Activated T-cell treated with anti-CD3 and anti-CD28 coated beads, Interleukin-2, amount 50 U/mL, for 24 hours (primary cell): ENCODE data around the gene TBKBP1.
"Not testable (repeated sequence)": the region's sequence is repeated elsewhere in the genome, so short reads cannot be mapped to it uniquely, and the experiment has no call there.

ENCODE experiments used
- DNase-seq: peaks from one replicate; pipeline ENCODE4 v3.0.0-alpha.2; 2020
- H3K27ac Mint-ChIP-seq: 2 replicates; pipeline ENCODE4 v1.8.0; 2020; ENCODE audit warnings: mild to moderate bottlenecking, mixed read lengths
- H3K27me3 Mint-ChIP-seq: 2 replicates; pipeline ENCODE4 v1.8.0; 2020; ENCODE audit warnings: mixed read lengths
- H3K36me3 Mint-ChIP-seq: 2 replicates; pipeline ENCODE4 v1.8.0; 2020; ENCODE audit warnings: low read depth, mixed read lengths
- H3K4me1 Mint-ChIP-seq: 2 replicates; pipeline ENCODE4 v1.8.0; 2020; ENCODE audit warnings: low read depth, mixed read lengths
- H3K4me3 Mint-ChIP-seq: 2 replicates; pipeline ENCODE4 v1.8.0; 2020; ENCODE audit warnings: mild to moderate bottlenecking, moderate library complexity, mixed read lengths
- H3K9me3 Mint-ChIP-seq: 2 replicates; pipeline ENCODE4 v1.8.0; 2020; ENCODE audit warnings: mixed read lengths

The TBKBP1 gene

DNA sequence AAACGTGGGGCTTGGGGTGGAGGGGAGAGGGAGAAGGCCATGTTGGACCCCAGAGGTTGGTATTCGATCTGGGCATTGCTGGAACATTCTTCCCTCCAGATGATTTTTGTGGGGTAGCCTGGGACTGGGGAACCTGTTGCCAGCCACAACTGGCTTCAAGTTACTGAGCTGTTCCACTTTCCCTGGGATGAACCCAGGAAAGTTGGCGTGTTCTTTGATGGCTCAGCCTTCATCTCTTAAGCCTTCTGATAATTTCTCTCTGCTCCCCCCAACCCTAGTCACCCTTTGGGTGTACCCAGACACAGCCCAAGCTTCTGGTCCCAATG lies 41.1 kb downstream of the TBKBP1 start:
- peaks cover 70% of the 10 kb centered on the region for H3K4me1 Mint-ChIP-seq
- H3K27ac Mint-ChIP-seq = peak overlapping the region; percentile 96
- H3K27me3 Mint-ChIP-seq = no peaks in the 10 kb centered on the region
- peaks cover 54% of the 10 kb centered on the region for H3K36me3 Mint-ChIP-seq
- DNase-seq = no peak
- H3K9me3 Mint-ChIP-seq = no peaks in the 10 kb centered on the region
- peak overlapping the region; percentile 96 for H3K4me3 Mint-ChIP-seq

GRCh38 chr17:47735536-47736011 lies 41.6 kb downstream of the TBKBP1 start:
- Mint-ChIP-seq H3K9me3 (no peaks in the 10 kb centered on the region), H3K4me3 (peak overlapping the region; percentile 96), H3K36me3 (peaks cover 58% of the 10 kb centered on the region), H3K4me1 (peaks cover 70% of the 10 kb centered on the region), H3K27me3 (no peaks in the 10 kb centered on the region), H3K27ac (peak overlapping the region; percentile 96)
- DNase-seq = peak; percentile 47

- Mint-ChIP-seq H3K4me3 (peak overlapping the region; percentile 96), H3K4me1 (peaks cover 71% of the 10 kb centered on the region), H3K27me3 (no peaks in the 10 kb centered on the region), H3K36me3 (peaks cover 70% of the 10 kb centered on the region), H3K27ac (peak overlapping the region; percentile 96), H3K9me3 (no peaks in the 10 kb centered on the region)
- no peak for DNase-seq
Observed at GRCh38 chr17:47736501-47737495, 42.8 kb downstream of the TBKBP1 start.

DNA sequence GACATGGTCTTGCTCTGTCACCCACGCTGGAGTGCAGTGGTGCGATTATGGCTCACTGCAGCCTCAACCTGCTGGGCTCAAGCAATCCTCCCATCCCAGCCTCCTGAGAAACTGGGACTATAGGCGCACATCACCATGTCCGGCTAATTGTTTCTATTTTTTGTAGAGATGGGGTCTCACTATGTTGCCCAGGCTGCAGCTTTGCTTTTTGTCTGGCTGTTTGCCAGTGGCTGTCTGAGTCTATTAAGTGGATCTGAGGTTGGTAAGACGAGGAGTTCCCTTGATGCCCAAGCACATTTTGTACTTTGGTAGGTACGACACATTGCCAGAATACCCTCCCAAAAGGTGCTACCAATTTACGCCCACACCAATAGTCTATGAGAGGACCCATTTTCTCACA lies 44.2 kb downstream of the TBKBP1 start:
- no peaks in the 10 kb centered on the region for H3K9me3 Mint-ChIP-seq
- H3K27me3 Mint-ChIP-seq = no peaks in the 10 kb centered on the region
- peaks cover 70% of the 10 kb centered on the region for H3K4me1 Mint-ChIP-seq
- no peak for DNase-seq
- peak overlapping the region; percentile 46 for H3K4me3 Mint-ChIP-seq
- peak overlapping the region; percentile 44 for H3K27ac Mint-ChIP-seq
- peaks cover 83% of the 10 kb centered on the region for H3K36me3 Mint-ChIP-seq

- Mint-ChIP-seq H3K4me1 (peaks cover 76% of the 10 kb centered on the region), H3K27me3 (no peaks in the 10 kb centered on the region), H3K27ac (peak overlapping the region; percentile 33), H3K36me3 (peaks cover 87% of the 10 kb centered on the region), H3K9me3 (no peaks in the 10 kb centered on the region), H3K4me3 (peak overlapping the region; percentile 51)
- no peak for DNase-seq
Observed at GRCh38 chr17:47739150-47739549, 45.2 kb downstream of the TBKBP1 start.

DNA sequence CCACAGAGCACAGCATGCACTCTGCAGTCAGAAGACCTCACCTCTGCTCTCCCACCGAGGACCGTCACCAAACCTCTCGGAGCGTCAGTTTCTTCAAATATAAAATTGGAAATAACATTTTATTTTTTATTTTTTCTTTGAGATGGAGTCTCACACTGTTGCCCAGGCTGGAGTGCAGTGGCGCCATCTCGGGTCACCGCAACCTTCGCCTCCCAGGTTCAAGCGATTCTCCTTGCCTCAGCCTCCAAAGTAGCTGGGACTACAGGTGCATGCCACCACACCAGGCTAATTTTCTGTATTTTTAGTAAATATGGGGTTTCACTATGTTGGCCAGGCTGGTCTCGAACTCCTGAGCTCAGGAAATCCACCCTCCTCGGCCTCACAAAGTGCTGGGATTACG lies 46.0 kb downstream of the TBKBP1 start:
- H3K27ac Mint-ChIP-seq = peak overlapping the region; percentile 84

DNA sequence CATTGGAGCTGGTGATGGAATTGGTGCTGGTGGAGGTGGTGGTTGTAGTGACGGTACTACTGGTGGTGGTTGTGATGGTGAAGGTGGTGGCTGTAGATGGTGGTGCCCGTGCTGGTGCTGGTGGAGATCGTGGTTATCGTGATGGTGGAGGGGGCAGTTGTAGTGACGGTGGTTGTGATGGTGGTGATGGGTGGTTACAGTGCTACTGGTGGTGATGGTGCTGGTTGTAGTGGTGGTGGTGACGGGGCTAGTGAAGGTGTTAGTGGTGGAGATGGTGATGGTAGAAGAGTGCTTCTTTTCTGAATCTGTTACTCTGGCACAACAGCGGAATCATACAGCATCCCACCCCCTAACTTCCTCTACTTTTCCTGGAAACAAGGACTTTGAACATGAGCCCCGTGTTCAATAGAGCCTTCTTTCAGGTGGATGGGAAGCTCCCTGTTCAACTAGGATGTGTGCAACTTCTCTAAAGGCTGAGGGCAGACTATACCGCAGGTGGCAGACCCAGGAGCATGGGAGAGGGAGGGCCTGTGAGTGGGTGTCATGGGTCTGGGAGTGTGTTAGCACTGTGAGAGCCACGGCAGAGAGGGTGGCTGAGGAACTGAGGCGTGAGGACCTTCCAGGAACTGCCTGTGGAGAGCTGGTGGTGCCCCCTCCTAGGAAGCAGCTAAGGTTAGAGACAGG lies 47.3 kb downstream of the TBKBP1 start:
- Mint-ChIP-seq H3K4me1 (peaks cover 65% of the 10 kb centered on the region), H3K4me3 (peak overlapping the region; percentile 52), H3K27me3 (no peaks in the 10 kb centered on the region), H3K36me3 (peaks cover 88% of the 10 kb centered on the region), H3K27ac (peak overlapping the region; percentile 84), H3K9me3 (no peaks in the 10 kb centered on the region)
- no peak for DNase-seq

More for the DNA sequence above, 46.0 kb downstream of the TBKBP1 start:
- H3K9me3 Mint-ChIP-seq, DNase-seq, H3K4me3 Mint-ChIP-seq, H3K27me3 Mint-ChIP-seq: not testable (repeated sequence)
- peaks cover 76% of the 10 kb centered on the region for H3K4me1 Mint-ChIP-seq
- H3K36me3 Mint-ChIP-seq = peaks cover 88% of the 10 kb centered on the region

DNA sequence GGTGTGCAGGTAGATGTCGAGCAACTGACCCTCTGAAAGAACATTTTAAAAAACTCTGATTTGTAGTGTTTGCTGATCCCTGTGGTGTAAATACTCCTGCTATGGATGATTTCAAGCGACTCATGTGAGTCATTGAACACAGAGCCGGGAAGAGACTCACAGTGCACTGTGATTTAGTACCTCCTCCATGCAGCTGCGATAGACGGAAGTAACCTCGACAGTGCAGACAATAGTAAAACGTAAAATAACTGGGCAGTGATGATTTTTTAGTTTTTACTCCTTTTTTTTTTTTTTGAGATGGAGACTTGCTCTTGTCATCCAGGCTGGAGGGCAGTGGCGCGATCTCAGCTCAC lies 47.8 kb downstream of the TBKBP1 start:
- Mint-ChIP-seq H3K4me3 (peak overlapping the region; percentile 52), H3K27me3 (no peaks in the 10 kb centered on the region), H3K4me1 (peaks cover 60% of the 10 kb centered on the region), H3K36me3 (peaks cover 88% of the 10 kb centered on the region), H3K9me3 (no peaks in the 10 kb centered on the region), H3K27ac (peak overlapping the region; percentile 84)
- no peak for DNase-seq

- Mint-ChIP-seq H3K27ac (peak overlapping the region; percentile 84), H3K36me3 (peaks cover 88% of the 10 kb centered on the region), H3K4me3 (peak overlapping the region; percentile 52), H3K9me3 (no peaks in the 10 kb centered on the region), H3K27me3 (no peaks in the 10 kb centered on the region), H3K4me1 (peaks cover 53% of the 10 kb centered on the region)
- peak; percentile 66 for DNase-seq
Observed at GRCh38 chr17:47742319-47743181, 48.6 kb downstream of the TBKBP1 start.

- DNase-seq = no peak
- Mint-ChIP-seq H3K4me1 (peaks cover 39% of the 10 kb centered on the region), H3K27ac (peak overlapping the region; percentile 77), H3K4me3 (no peak overlapping the region), H3K9me3 (no peaks in the 10 kb centered on the region), H3K27me3 (no peaks in the 10 kb centered on the region), H3K36me3 (peaks cover 84% of the 10 kb centered on the region)
Observed at GRCh38 chr17:47744168-47745036, 50.4 kb downstream of the TBKBP1 start.

- Mint-ChIP-seq H3K36me3 (peaks cover 81% of the 10 kb centered on the region), H3K27me3 (no peaks in the 10 kb centered on the region), H3K4me1 (peaks cover 37% of the 10 kb centered on the region), H3K27ac (no peak overlapping the region), H3K4me3 (no peak overlapping the region), H3K9me3 (no peaks in the 10 kb centered on the region)
- no peak for DNase-seq
Observed at GRCh38 chr17:47745037-47745380, 51.0 kb downstream of the TBKBP1 start.

DNA sequence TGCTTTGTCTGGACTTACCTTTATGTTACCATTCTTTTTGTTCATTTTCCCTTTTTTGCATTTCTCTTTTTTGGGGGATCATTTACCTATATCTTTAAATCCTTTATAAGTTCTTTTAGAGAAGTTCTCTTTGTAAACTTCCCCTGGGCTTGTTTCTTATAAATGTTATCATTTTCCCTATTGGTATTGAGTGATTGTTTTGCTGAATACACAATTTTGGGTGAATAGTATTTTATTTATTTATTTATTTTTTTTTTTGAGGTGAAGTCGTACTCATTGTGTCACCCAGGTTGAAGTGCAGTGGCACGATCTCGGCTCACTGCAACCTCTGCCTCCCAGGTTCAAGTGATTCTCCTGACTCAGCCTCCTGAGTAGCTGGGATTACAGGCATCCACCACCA lies 57.5 kb downstream of the TBKBP1 start:
- Mint-ChIP-seq H3K27ac (no peak overlapping the region), H3K36me3 (peaks cover 23% of the 10 kb centered on the region)

DNA sequence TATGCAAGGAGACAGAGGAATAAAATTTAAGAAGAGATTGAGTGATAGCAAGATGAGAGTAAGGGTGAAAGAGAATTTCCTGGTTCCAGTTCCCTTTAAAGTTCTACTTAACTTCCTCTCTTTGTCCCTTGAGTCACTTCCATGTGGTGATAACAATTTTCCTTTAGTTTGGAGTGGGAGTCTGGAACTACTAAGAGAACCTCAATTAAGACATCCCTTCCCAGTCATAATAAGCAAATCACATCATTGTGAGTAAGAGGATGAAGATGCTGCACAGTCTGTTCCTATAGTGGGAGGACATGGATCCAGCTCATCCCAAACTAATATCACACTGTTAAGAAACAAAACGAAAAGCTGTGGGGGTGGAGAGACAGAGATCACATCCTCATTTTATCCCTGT lies 63.4 kb downstream of the TBKBP1 start:
- Mint-ChIP-seq H3K9me3 (peaks cover 10% of the 10 kb centered on the region), H3K27me3 (peaks cover 17% of the 10 kb centered on the region), H3K27ac (no peak overlapping the region), H3K4me3 (no peak overlapping the region), H3K36me3 (peaks cover 2% of the 10 kb centered on the region), H3K4me1 (no peaks in the 10 kb centered on the region)
- no peak for DNase-seq

More for the DNA sequence above, 57.5 kb downstream of the TBKBP1 start:
- Mint-ChIP-seq H3K27me3 (no peaks in the 10 kb centered on the region), H3K4me3 (no peak overlapping the region), H3K4me1 (no peaks in the 10 kb centered on the region), H3K9me3 (peaks cover 4% of the 10 kb centered on the region)
- no peak for DNase-seq
